ENCODE data around the gene DLGAP4.

The DLGAP4 gene, protein sequence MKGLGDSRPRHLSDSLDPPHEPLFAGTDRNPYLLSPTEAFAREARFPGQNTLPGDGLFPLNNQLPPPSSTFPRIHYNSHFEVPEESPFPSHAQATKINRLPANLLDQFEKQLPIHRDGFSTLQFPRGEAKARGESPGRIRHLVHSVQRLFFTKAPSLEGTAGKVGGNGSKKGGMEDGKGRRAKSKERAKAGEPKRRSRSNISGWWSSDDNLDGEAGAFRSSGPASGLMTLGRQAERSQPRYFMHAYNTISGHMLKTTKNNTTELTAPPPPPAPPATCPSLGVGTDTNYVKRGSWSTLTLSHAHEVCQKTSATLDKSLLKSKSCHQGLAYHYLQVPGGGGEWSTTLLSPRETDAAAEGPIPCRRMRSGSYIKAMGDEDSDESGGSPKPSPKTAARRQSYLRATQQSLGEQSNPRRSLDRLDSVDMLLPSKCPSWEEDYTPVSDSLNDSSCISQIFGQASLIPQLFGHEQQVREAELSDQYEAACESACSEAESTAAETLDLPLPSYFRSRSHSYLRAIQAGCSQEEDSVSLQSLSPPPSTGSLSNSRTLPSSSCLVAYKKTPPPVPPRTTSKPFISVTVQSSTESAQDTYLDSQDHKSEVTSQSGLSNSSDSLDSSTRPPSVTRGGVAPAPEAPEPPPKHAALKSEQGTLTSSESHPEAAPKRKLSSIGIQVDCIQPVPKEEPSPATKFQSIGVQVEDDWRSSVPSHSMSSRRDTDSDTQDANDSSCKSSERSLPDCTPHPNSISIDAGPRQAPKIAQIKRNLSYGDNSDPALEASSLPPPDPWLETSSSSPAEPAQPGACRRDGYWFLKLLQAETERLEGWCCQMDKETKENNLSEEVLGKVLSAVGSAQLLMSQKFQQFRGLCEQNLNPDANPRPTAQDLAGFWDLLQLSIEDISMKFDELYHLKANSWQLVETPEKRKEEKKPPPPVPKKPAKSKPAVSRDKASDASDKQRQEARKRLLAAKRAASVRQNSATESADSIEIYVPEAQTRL

GRCh38 chr20:36305602-36306551, at the start of gene DLGAP4:
TSS of gene DLGAP4 (plus strand) at chr20:36306339. CDS start at chr20:36431718, 125,379 bp downstream.
- no peak within 1 kb of the TSS for H3K4me3 ChIP-seq (ENCODE audit: insufficient read depth, low read length, poor library complexity, severe bottlenecking)
- no peaks in the 10 kb centered on the region for H3K27me3 ChIP-seq (ENCODE audit: low read length)
- H3K4me2 ChIP-seq (ENCODE audit: low read depth, low read length, poor library complexity, severe bottlenecking): no peak within 1 kb of the TSS
- H3K79me2 ChIP-seq (ENCODE audit: insufficient read depth, low read length): no peaks in the 10 kb centered on the region
- no peaks in the 10 kb centered on the region for H3K9me2 ChIP-seq (replicated peaks; ENCODE audit: insufficient read depth, low read length)
- TF ChIP-seq, protein P1, sequence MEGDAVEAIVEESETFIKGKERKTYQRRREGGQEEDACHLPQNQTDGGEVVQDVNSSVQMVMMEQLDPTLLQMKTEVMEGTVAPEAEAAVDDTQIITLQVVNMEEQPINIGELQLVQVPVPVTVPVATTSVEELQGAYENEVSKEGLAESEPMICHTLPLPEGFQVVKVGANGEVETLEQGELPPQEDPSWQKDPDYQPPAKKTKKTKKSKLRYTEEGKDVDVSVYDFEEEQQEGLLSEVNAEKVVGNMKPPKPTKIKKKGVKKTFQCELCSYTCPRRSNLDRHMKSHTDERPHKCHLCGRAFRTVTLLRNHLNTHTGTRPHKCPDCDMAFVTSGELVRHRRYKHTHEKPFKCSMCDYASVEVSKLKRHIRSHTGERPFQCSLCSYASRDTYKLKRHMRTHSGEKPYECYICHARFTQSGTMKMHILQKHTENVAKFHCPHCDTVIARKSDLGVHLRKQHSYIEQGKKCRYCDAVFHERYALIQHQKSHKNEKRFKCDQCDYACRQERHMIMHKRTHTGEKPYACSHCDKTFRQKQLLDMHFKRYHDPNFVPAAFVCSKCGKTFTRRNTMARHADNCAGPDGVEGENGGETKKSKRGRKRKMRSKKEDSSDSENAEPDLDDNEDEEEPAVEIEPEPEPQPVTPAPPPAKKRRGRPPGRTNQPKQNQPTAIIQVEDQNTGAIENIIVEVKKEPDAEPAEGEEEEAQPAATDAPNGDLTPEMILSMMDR (IDR thresholded peaks at IDR 0.05; ENCODE audit: insufficient read depth, low read length, poor library complexity, severe bottlenecking): no peak
- no peak for TF ChIP-seq EZH2phosphoT487 (conservative IDR thresholded peaks at IDR 0.05; ENCODE audit: low read length)
- no peak within 1 kb of the TSS for H2AFZ ChIP-seq (ENCODE audit: low read depth, low read length, severe bottlenecking)
- H3K9me3 ChIP-seq (ENCODE audit: insufficient read depth, low read length): no peaks in the 10 kb centered on the region
- H4K20me1 ChIP-seq (ENCODE audit: low read depth, low read length): no peaks in the 10 kb centered on the region
- no peaks in the 10 kb centered on the region for H3F3A ChIP-seq (ENCODE audit: insufficient read depth)
- H3K27ac ChIP-seq (ENCODE audit: low read depth, low read length): no peak within 1 kb of the TSS
- H3K9ac ChIP-seq (ENCODE audit: low read length): no peak within 1 kb of the TSS
- H3K36me3 ChIP-seq (ENCODE audit: low read length): no peaks in the 10 kb centered on the region

GRCh38 chr20:36259177-36260061, 46.7 kb upstream of the DLGAP4 start:
- H3K9ac ChIP-seq (ENCODE audit: low read length): no peak overlapping the region
- no peaks in the 10 kb centered on the region for H3K9me3 ChIP-seq (ENCODE audit: insufficient read depth, low read length)
- H3K27me3 ChIP-seq (ENCODE audit: low read length): no peaks in the 10 kb centered on the region
- no peak overlapping the region for H3K27ac ChIP-seq (ENCODE audit: low read depth, low read length)
- no peak overlapping the region for H3K4me2 ChIP-seq (ENCODE audit: low read depth, low read length, poor library complexity, severe bottlenecking)
- H3K9me2 ChIP-seq (replicated peaks; ENCODE audit: insufficient read depth, low read length): no peaks in the 10 kb centered on the region
- no peak overlapping the region for H3K4me3 ChIP-seq (ENCODE audit: insufficient read depth, low read length, poor library complexity, severe bottlenecking)
- no peak overlapping the region for H2AFZ ChIP-seq (ENCODE audit: low read depth, low read length, severe bottlenecking)
- H3K36me3 ChIP-seq (ENCODE audit: low read length): no peaks in the 10 kb centered on the region
- TF ChIP-seq, protein P1 (IDR thresholded peaks at IDR 0.05; ENCODE audit: insufficient read depth, low read length, poor library complexity, severe bottlenecking): no peak
- no peak for TF ChIP-seq EZH2phosphoT487 (conservative IDR thresholded peaks at IDR 0.05; ENCODE audit: low read length)
- no peaks in the 10 kb centered on the region for H3F3A ChIP-seq (ENCODE audit: insufficient read depth)
- no peaks in the 10 kb centered on the region for H4K20me1 ChIP-seq (ENCODE audit: low read depth, low read length)
- H3K79me2 ChIP-seq (ENCODE audit: insufficient read depth, low read length): no peaks in the 10 kb centered on the region
